ENCODE data around the gene TGM4.
"Not testable (repeated sequence)": the region's sequence is repeated elsewhere in the genome, so short reads cannot be mapped to it uniquely, and the experiment has no call there.

The TGM4 gene

DNA sequence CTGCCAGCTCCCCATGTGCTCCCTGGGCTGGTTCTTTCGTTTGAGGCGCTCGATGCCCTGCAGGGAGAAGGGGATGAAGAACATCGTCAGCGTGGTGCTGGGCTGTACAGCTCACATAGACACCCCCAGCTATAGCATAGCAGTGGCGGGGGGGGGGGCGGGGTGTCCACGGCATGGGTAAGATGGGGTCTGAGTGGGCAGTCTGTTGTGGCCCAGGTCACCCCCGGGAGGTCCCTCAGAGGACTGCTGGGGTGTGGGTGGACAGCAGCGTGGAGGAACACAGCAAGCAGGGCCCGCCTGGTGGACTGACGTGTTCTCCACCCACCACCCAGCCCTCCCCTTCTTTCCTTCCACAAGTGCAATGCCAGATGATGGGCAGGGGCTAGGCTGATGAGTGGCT lies 43.7 kb downstream of the TGM4 start:
- DNase-seq = no peak

DNA sequence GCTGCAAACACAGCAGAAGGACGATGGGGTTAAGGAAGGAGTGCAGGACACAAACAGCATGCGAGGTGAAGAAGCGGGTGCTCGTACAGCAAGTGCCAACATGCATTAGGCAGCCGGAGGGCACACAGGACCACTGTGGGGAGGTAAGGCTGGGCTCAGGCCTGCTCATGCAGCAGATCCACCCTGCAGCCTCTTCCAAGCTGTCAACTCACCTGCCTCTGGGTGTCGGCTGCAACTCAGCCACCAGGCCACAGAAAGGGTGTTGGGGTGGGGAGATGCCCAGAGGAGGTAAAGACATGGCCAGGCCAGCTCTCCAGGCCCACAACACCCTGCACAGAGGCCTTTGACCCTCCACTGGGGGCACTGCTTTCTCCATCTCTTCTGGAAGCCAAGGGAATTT lies 44.2 kb downstream of the TGM4 start:
- no peak for DNase-seq

DNA sequence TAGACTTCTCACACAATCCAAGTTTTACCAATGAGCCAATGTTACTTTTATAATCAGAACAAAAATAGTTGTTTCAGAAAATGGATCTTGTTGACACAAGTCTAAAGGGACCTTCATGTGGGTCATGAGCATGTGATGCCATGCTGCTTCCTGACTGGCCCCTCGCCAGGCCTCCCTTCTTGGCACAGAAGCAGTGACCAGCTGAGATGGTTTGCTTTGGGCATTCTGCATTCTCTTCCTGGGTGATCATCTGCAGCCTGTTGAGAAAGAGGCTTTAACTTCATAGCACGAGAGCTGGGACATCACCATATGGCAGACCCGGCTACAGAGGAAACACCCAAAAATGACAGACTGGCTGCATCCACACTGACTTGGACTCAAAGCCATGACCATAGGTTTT lies 45.7 kb downstream of the TGM4 start:
- DNase-seq = no peak

- no peak for DNase-seq
These were observed 49.4 kb downstream of the TGM4 start for GRCh38 chr3:44923632-44924456.

- DNase-seq = no peak
These were observed 50.2 kb downstream of the TGM4 start for GRCh38 chr3:44924457-44925084.

GRCh38 chr3:44926172-44926571 lies 51.8 kb downstream of the TGM4 start:
- DNase-seq = no peak

- no peak for DNase-seq
These were observed 52.5 kb downstream of the TGM4 start for GRCh38 chr3:44926921-44927320.

DNA sequence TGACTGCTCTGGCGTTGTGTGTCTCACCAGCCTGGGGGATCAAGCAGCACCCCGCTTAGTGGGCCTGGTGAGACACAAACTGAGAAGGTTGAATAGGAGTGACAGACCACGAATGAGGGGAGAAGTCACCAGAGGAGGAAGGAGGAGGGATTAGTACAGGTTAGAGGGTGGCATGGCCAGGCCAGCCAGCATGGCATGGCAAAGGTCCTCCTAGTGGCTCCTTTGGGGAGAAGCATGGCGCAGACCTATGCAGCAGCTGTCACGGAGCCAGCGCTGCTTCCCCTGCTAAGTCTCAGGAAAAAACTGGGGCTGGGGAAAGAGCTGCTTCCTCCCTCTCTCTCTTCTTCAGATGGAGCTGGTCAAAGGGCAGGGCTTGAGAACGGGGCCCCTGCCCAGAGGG lies 53.0 kb downstream of the TGM4 start:
- DNase-seq = no peak

DNA sequence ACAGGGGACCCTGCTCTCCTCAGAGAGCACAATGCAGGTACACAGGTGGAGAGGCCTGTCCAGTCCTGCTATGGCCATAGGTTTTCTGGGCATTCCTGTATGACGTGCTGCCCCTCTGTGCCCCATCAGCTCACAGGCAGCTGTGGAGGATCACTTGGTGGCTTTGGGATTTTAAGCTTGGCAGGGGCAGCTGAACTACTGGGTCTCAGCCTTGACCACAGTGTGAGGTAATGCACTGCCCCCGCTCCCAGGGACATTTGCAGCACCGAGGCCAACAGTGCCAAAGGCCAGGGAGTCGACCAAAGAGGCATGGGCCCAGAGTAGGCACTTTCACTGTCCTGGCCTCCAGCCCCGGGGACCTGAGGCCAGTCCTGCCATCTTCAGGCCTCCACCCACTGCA lies 55.4 kb downstream of the TGM4 start:
- no peak for DNase-seq

GRCh38 chr3:44930911-44931310 lies 56.5 kb downstream of the TGM4 start:
- DNase-seq = no peak

DNA sequence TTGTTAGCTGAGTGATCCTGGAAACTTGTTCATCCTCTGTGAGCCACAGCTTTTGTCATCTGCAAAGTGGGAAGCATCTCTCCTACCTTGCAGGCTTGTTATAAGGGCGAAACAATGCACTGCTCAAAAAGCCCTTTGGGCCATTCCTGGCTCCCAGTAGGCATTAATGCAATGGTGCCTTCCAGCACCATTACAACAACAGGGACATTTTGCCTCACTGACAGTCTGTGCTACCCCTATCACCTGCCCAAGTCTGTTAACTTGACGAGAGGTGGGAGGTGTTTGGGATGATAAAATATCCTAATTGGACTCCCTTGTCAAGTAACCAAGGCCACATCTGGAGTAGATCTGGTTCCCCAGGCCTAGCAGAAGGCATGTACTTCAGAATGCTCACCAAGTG lies 57.4 kb downstream of the TGM4 start:
- DNase-seq = no peak

- no peak for DNase-seq
These were observed 57.9 kb downstream of the TGM4 start for GRCh38 chr3:44932271-44932670.

GRCh38 chr3:44932986-44933944 lies 58.9 kb downstream of the TGM4 start:
- no peak for DNase-seq

GRCh38 chr3:44939581-44940036 lies 65.2 kb downstream of the TGM4 start:
- no peak for DNase-seq

- no peak for DNase-seq
These were observed 68.0 kb downstream of the TGM4 start for GRCh38 chr3:44942202-44942921.

DNA sequence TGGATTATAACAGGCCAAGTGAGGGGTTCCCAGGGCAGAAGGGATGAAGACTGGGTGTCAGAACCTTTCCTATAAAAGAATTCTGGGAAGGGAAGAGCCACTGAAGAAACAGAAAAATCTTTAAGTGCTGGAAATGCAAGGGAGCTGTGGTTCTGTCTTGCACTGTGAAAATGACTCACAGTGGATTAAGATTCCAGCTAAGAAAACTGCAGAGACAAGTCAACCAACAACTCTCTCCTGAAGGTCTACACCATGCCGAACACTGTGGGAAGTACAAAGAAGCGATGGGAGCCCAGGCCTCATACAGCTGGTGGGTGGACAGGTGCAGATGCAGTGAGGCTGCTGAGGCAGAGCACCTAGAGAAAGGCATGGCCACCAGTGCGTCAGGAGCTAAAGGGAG lies 73.8 kb downstream of the TGM4 start:
- no peak for DNase-seq

GRCh38 chr3:44949770-44950169 lies 75.4 kb downstream of the TGM4 start:
- DNase-seq = not testable (repeated sequence)

DNA sequence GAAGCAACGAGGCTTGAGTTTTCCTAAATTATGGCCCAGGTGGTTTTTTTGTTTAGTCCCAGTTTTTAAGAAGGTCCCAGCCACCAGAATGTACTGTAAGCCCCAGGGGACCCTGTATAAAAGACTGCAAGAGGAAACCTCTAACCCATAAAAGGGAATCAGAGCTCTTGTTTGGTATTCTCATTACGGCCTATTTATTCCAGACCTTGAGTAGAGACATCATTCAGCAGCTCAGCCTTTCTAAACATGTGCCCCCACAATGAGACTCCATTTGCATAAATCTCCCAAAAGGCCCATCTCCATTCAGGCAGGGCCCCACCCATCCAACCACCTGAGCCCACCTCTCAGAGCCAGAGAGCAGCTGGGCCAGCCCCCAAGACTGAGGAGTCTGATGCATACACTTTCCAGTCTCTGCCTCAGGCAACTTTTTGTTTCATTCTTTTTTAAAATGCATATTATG lies 75.9 kb downstream of the TGM4 start:
- no peak for DNase-seq

DNA sequence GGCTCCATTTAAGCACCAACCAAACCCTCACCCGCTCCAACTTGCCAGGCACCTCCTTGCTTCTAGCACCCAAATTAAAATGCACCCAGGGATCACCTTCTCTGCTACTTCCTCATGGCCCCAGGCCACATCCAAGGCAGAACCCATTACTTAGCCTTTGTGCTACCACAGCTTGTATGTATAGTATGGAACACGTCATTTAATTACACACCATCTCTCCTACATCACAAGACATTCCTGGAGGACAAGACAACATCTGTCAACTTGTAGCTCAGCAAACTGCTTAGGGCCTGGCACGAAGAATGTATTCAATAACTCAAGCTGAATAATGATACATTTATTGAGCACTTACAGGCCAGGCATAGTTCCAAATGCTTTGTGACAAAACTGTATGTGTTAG lies 78.3 kb downstream of the TGM4 start:
- no peak for DNase-seq

DNA sequence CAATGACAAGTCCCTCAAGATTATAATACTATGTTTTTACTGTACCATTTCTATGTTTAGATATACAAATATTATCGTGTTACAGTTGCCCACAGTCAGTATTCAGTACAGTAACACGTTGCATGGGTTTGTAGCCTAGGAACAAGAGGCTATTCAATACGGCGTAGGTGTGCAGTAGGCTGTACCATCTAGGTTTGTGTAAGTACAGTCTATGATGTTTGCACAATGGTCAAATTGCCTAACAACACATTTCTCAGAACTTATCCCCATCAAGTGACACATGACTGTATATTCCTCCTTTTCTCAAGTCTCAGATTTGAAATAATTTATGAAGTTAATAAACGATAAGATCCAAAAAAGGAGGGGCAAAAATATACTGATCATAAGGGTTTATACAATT lies 79.9 kb downstream of the TGM4 start:
- no peak for DNase-seq

GRCh38 chr3:44954962-44955361 lies 80.6 kb downstream of the TGM4 start:
- DNase-seq = no peak

DNA sequence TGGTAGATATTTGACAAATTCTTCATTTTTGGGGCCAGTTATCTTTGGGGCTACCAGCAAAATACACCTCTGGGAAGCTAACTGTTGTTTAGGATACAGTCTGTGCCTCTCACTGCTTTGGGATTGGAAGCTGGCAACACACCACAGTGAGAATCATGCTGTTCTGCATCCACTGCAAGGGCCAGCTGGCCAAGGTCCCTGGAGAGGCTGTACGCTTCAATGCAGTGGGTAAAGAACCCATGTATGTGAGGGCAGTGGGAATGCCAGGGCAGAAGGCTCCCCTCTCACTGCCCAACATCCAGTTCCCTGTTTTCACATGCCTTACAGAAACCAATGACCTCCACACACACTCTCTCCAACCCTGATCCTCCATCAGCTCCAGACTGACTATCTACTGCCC lies 81.5 kb downstream of the TGM4 start:
- DNase-seq = no peak

GRCh38 chr3:44957986-44958385 lies 83.6 kb downstream of the TGM4 start:
- DNase-seq = no peak

All from NCI-H1092 (cell line).